GM19467 (cell line): Measurements from ENCODE around the gene SPATA21.
A peak's percentile ranks its signal among the peaks of the same experiment; 100 is the strongest.

Experiments used
- ATAC-seq: cut with Tn5 transposase; IDR thresholded peaks from one replicate; pipeline ENCODE4 v1.9.1; 2021; ENCODE audit warnings: mild to moderate bottlenecking, moderate library complexity; ENCODE audit not compliant: unreplicated experiment

The SPATA21 gene

GRCh38 chr1:16451841-16452528 lies 14.8 kb upstream of the SPATA21 start:
- no peak for ATAC-seq

GRCh38 chr1:16450863-16451481 lies 13.7 kb upstream of the SPATA21 start:
- no peak for ATAC-seq

- no peak for ATAC-seq
Measured at GRCh38 chr1:16449666-16450065, 12.4 kb upstream of the SPATA21 start.

- ATAC-seq, result no peak
Measured at GRCh38 chr1:16449065-16449464, 11.8 kb upstream of the SPATA21 start.

GRCh38 chr1:16447641-16448040 lies 10.4 kb upstream of the SPATA21 start:
- no peak for ATAC-seq

GRCh38 chr1:16446116-16446515 lies 8.9 kb upstream of the SPATA21 start:
- ATAC-seq, result no peak

GRCh38 chr1:16445052-16445451 lies 7.8 kb upstream of the SPATA21 start:
- no peak for ATAC-seq

- no peak for ATAC-seq
Measured at GRCh38 chr1:16443975-16444770, 6.9 kb upstream of the SPATA21 start.

- ATAC-seq, result no peak
Measured at GRCh38 chr1:16442941-16443340, 5.7 kb upstream of the SPATA21 start.

- ATAC-seq, result no peak
Measured at GRCh38 chr1:16442265-16442664, 5.0 kb upstream of the SPATA21 start.

- no peak for ATAC-seq
Measured at GRCh38 chr1:16441282-16441665, 4.0 kb upstream of the SPATA21 start.

GRCh38 chr1:16440470-16441281 lies 3.5 kb upstream of the SPATA21 start, which contains the start of gene NECAP2:
Gene NECAP2 (plus strand): TSS chr1:16440724. CDS start chr1:16440762, 38 bp downstream.
- ATAC-seq, result peak; percentile 79

GRCh38 chr1:16440131-16440469 lies 2.9 kb upstream of the SPATA21 start:
- ATAC-seq, result peak; percentile 18

- ATAC-seq, result no peak
Measured at GRCh38 chr1:16438924-16439323, 1.7 kb upstream of the SPATA21 start.

- ATAC-seq, result no peak
Measured at GRCh38 chr1:16438516-16438915, 1.3 kb upstream of the SPATA21 start.

- no peak for ATAC-seq
Measured at GRCh38 chr1:16434501-16434900, 2.7 kb downstream of the SPATA21 start.

GRCh38 chr1:16434007-16434406 lies 3.2 kb downstream of the SPATA21 start:
- no peak for ATAC-seq

GRCh38 chr1:16433030-16433429 lies 4.2 kb downstream of the SPATA21 start:
- ATAC-seq, result no peak

GRCh38 chr1:16430606-16431005 lies 6.6 kb downstream of the SPATA21 start:
- ATAC-seq, result no peak

GRCh38 chr1:16425125-16426025 lies 11.8 kb downstream of the SPATA21 start:
- ATAC-seq, result no peak
